IMR-90 (cell line): ENCODE measurements around the gene MSI2. TPM values are rescaled to one million over a fixed set of nuclear protein-coding genes. Genes with fewer than 3 reads are reported as not detected.

Source experiments
- ATAC-seq: fragments of 200-7000 bp; cut with Tn5 transposase; 2 replicates; pipeline ENCODE4 v1.9.1; 2020; ENCODE audit warnings: low read depth, mild to moderate bottlenecking, moderate library complexity
- BruUV-seq: library from RNA; stranded (reverse); fragments of 400-500 nt; replicated peaks from 2 replicates; lab custom pipeline; 2021; lab: Mats Ljungman, UMichigan
- CTCF ChIA-PET: fragments of 300-600 bp; formaldehyde crosslinking; extraction: SDS; loops from one replicate; lab custom pipeline; 2021; ENCODE audit warnings: antibody characterized with exemption; lab: Yijun Ruan, JAX
- POLR2A ChIA-PET: fragments of 300-600 bp; sonication (Branson Sonifier 250); formaldehyde crosslinking; loops from one replicate; lab custom pipeline; 2022; ENCODE audit warnings: antibody characterized with exemption; ENCODE audit not compliant: unreplicated experiment; lab: Charles Lee
- DNase-seq: peaks from one replicate; pipeline ENCODE4 v3.0.0; 2013
- H2AFZ ChIP-seq: replicated peaks from 2 replicates; pipeline ENCODE3; 2013; ENCODE audit warnings: low read length, mild to moderate bottlenecking; ENCODE audit not compliant: poor library complexity
- H2AK5ac ChIP-seq: 2 replicates; pipeline ENCODE4 v1.6.1; 2013; ENCODE audit warnings: low read depth, low read length, inconsistent platforms
- H2AK9ac ChIP-seq: replicated peaks from 2 replicates; pipeline ENCODE3; 2013; ENCODE audit warnings: mild to moderate bottlenecking, low read depth, low read length, moderate library complexity; ENCODE audit not compliant: poor library complexity
- H2BK120ac ChIP-seq: 2 replicates; pipeline ENCODE4 v1.6.1; 2013; ENCODE audit warnings: low read depth, low read length, inconsistent platforms
- H2BK15ac ChIP-seq: 3 replicates; pipeline ENCODE4 v1.6.1; 2013; ENCODE audit warnings: low read depth, low read length, inconsistent platforms
- H2BK20ac ChIP-seq: 2 replicates; pipeline ENCODE4 v1.6.1; 2013; ENCODE audit warnings: low read depth, mild to moderate bottlenecking, inconsistent platforms, low read length, moderate library complexity
- H2BK5ac ChIP-seq: 2 replicates; pipeline ENCODE4 v1.6.1; 2013; ENCODE audit warnings: mild to moderate bottlenecking, low read depth, low read length, inconsistent platforms; ENCODE audit not compliant: poor library complexity, severe bottlenecking
- H3K14ac ChIP-seq: replicated peaks from 2 replicates; pipeline ENCODE4 v1.6.1; 2013; ENCODE audit warnings: low read depth, low read length, inconsistent platforms
- H3K18ac ChIP-seq: 2 replicates; pipeline ENCODE4 v1.6.1; 2013; ENCODE audit warnings: low read depth, low read length, control low read depth
- H3K23ac ChIP-seq: 2 replicates; pipeline ENCODE4 v1.6.1; 2013; ENCODE audit warnings: low read depth, low read length, inconsistent platforms
- H3K27ac ChIP-seq: 2 replicates; pipeline ENCODE4 v1.5.1; 2013; ENCODE audit warnings: mild to moderate bottlenecking, control low read depth, low read length; ENCODE audit not compliant: insufficient read depth
- H3K27me3 ChIP-seq: 2 replicates; pipeline ENCODE4 v1.6.1; 2013; ENCODE audit warnings: low read length; ENCODE audit not compliant: control insufficient read depth, insufficient read depth
- H3K36me3 ChIP-seq: 2 replicates; pipeline ENCODE4 v1.6.1; 2013; ENCODE audit warnings: low read length, mixed read lengths; ENCODE audit not compliant: control insufficient read depth, insufficient read depth
- H3K4ac ChIP-seq: 2 replicates; pipeline ENCODE4 v1.6.1; 2013; ENCODE audit warnings: low read depth, low read length, inconsistent platforms
- H3K4me1 ChIP-seq: 2 replicates; pipeline ENCODE4 v1.6.1; 2013; ENCODE audit warnings: low read length, mixed read lengths; ENCODE audit not compliant: control insufficient read depth, insufficient read depth
- H3K4me2 ChIP-seq: 2 replicates; pipeline ENCODE4 v1.6.1; 2013; ENCODE audit warnings: low read depth, mild to moderate bottlenecking, control low read depth, low read length, moderate library complexity
- H3K4me3 ChIP-seq: 2 replicates; pipeline ENCODE4 v1.5.1; 2013; ENCODE audit warnings: low read depth, mild to moderate bottlenecking, control low read depth, low read length, moderate library complexity; ENCODE audit not compliant: insufficient read depth
- H3K56ac ChIP-seq: 2 replicates; pipeline ENCODE4 v1.6.1; 2013; ENCODE audit warnings: low read length, inconsistent platforms; ENCODE audit not compliant: insufficient read depth; ENCODE audit errors: extremely low read depth
- H3K79me1 ChIP-seq, 2 experiments: 2 replicates each; pipeline ENCODE4 v1.6.1; 2013; ENCODE audit warnings: low read length in 2 of 2, inconsistent platforms in 1 of 2, low read depth in 1 of 2
- H3K9ac ChIP-seq: 2 replicates; pipeline ENCODE4 v1.6.1; 2013; ENCODE audit warnings: low read depth, low read length, control low read depth
- H3K9me1 ChIP-seq: 2 replicates; pipeline ENCODE4 v1.6.1; 2013; ENCODE audit warnings: low read length, inconsistent platforms; ENCODE audit not compliant: insufficient read depth
- H3K9me3 ChIP-seq: 2 replicates; pipeline ENCODE4 v1.6.1; 2013; ENCODE audit warnings: low read length; ENCODE audit not compliant: control insufficient read depth, insufficient read depth
- H4K20me1 ChIP-seq: 2 replicates; pipeline ENCODE4 v1.6.1; 2013; ENCODE audit warnings: low read length, inconsistent platforms; ENCODE audit not compliant: insufficient read depth
- H4K5ac ChIP-seq: 2 replicates; pipeline ENCODE4 v1.6.1; 2013; ENCODE audit warnings: mild to moderate bottlenecking, low read depth, low read length, control low read depth
- H4K8ac ChIP-seq, 2 experiments: 2 replicates each; pipeline ENCODE4 v1.6.1; 2013; ENCODE audit warnings: low read depth in 2 of 2, low read length in 2 of 2, control low read depth in 1 of 2, inconsistent platforms in 1 of 2
- H4K91ac ChIP-seq: 2 replicates; pipeline ENCODE4 v1.6.1; 2013; ENCODE audit warnings: low read depth, low read length, inconsistent platforms; ENCODE audit not compliant: insufficient read depth
- CHD1 ChIP-seq: IDR thresholded peaks from 2 replicates; pipeline ENCODE4 v1.6.1; 2012; ENCODE audit warnings: low read depth, low read length, improper control_type of control experiment
- FOS ChIP-seq: fragments of 150-350 bp; IDR thresholded peaks from 2 replicates; pipeline ENCODE4 v1.6.1; 2016; ENCODE audit warnings: low read depth, low read length
- MAFK ChIP-seq: IDR thresholded peaks from 2 replicates; pipeline ENCODE4 v1.6.1; 2012; ENCODE audit warnings: low read depth, low read length, improper control_type of control experiment
- MAZ ChIP-seq: IDR thresholded peaks from 2 replicates; pipeline ENCODE4 v1.6.1; 2012; ENCODE audit warnings: low read depth, mild to moderate bottlenecking, low read length, improper control_type of control experiment, moderate library complexity, borderline replicate concordance
- POLR2A ChIP-seq: IDR thresholded peaks from 2 replicates; pipeline ENCODE4 v1.6.1; 2012; ENCODE audit warnings: mild to moderate bottlenecking, low read depth, low read length
- RAD21 ChIP-seq: IDR thresholded peaks from 2 replicates; pipeline ENCODE4 v1.6.1; 2012; ENCODE audit warnings: low read length, improper control_type of control experiment
- RFX5 ChIP-seq: IDR thresholded peaks from 2 replicates; pipeline ENCODE4 v1.8.0; 2012; ENCODE audit warnings: low read depth, mild to moderate bottlenecking, low read length, moderate library complexity
- WGBS, 2 experiments: methylation state at CpG; one replicate each; pipeline versions ENCODE4 v1.1.5 to v1.1.7; 2013; ENCODE audit warnings: missing lambda C conversion rate in 2 of 2; ENCODE audit not compliant: insufficient read length in 1 of 2; ENCODE audit errors: extremely low coverage in 2 of 2; 5-methylcytosine and 5-hydroxymethylcytosine counted together
- dilution Hi-C: fragments of 300-500 bp; cut with HindIII; formaldehyde crosslinking; loops from one replicate; pipeline ENCODE4 v1.14.3; 2018; ENCODE audit warnings: low sequenced_read_pairs; ENCODE audit not compliant: unreplicated experiment
- in situ Hi-C: fragments of 300-500 bp; cut with MboI; formaldehyde crosslinking; loops from 3 replicates; pipeline ENCODE4 v1.14.3; 2019; ENCODE audit warnings: low sequenced_read_pairs, inconsistent platforms, mixed read lengths
- intact Hi-C: fragments of 100-400 bp; cut with micrococcal nuclease; formaldehyde crosslinking; loops from 2 replicates; pipeline ENCODE4 v1.10.0; 2022
- polyA plus RNA-seq, 3 experiments: library from polyadenylated mRNA; depleted of rRNA; stranded (reverse); fragments of >200 nt; gene quantifications; 2 replicates each; pipeline ENCODE4 v1.2.3, GENCODE V29; 2012; ENCODE audit warnings: low replicate concordance in 1 of 3
- total RNA-seq: library from RNA; depleted of rRNA; stranded (reverse); fragments of >200 nt; gene quantifications from 2 replicates; pipeline ENCODE4 v1.2.3, GENCODE V29; 2012

Gene MSI2
- total and polyA plus RNA-seq, 2 of the 4 experiments (the other 2 are of a cell fraction): 13.0 to 16.0 TPM

DNA sequence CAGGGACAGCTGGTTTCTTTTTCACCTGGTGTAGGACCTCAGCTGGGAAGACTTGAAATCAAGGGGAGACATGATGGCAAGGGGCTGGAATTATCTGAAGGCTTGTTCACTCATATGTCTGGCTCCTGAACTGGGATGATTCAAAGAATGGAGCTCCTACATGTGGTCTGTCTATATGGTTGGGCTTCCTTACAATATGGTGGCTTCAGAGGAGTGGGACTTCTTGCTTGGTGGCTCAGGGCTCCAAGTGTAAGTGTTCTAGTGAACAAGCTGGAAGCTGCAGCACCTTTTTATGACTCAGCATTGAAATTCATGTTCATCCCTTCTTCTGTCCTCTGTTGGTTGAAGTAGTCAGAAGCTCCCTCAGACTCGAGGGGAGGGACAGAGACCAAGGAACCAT lies 127.9 kb downstream of the MSI2 start:
- Histone ChIP-seq H4K91ac (no peak overlapping the region), H2BK20ac (no peak overlapping the region), H3K56ac (no peak overlapping the region), H2AK9ac (no peak overlapping the region), H3K27me3 (no peaks in the 10 kb centered on the region), H4K8ac (no peak overlapping the region), H2AK5ac (no peak overlapping the region), H3K23ac (no peak overlapping the region), H2AFZ (no peak overlapping the region), H3K4me3 (no peak overlapping the region), H4K5ac (no peak overlapping the region), H3K9me3 (no peaks in the 10 kb centered on the region; the same call in 1 of the 2 replicates), H3K36me3 (no peaks in the 10 kb centered on the region), H4K20me1 (no peaks in the 10 kb centered on the region), H3K18ac (no peak overlapping the region), H2BK120ac (no peak overlapping the region), H2BK5ac (no peak overlapping the region), H3K79me1 (peaks cover 0 to 11% of the 10 kb centered on the region in 2 experiments; a peak in 1 of 4 replicates), H3K4ac (no peak overlapping the region), H3K4me1 (peaks cover 4% of the 10 kb centered on the region), H3K14ac (no peak overlapping the region), H3K9me1 (no peaks in the 10 kb centered on the region), H2BK15ac (no peak overlapping the region), H3K9ac (no peak overlapping the region), H3K27ac (no peak overlapping the region), H3K4me2 (no peak overlapping the region)
- ATAC-seq (no peak), DNase-seq (no peak)
- no TSS peak for BruUV-seq
- in situ Hi-C loops: no loop called here
- no CpG with 5 or more reads among the region's 1 CpG for WGBS, 2 experiments
- intact Hi-C loops: no loop called here
- ChIA-PET POLR2A (no interaction called here), CTCF (no interaction called here)
- TF ChIP-seq MAZ (no peak), RFX5 (no peak), RAD21 (no peak), FOS (no peak), MAFK (no peak), CHD1 (no peak), POLR2A (no peak)
- dilution Hi-C loops: no loop called here
